ENCODE measurements around the gene PPT2.
A peak's percentile ranks its signal among the peaks of the same experiment; 100 is the strongest.

Gene PPT2

GRCh38 chr6:32113386-32114352, 40.3 kb upstream of the PPT2 start:
- no peak for DNase-seq
- H3K9me3 ChIP-seq = no peaks in the 10 kb centered on the region
- H3K4me1 ChIP-seq = no peaks in the 10 kb centered on the region
- peaks cover 13% of the 10 kb centered on the region for H3K36me3 ChIP-seq
- H3K4me3 ChIP-seq (ENCODE audit: low read depth, low read length) = no peak overlapping the region
- peaks cover 21% of the 10 kb centered on the region for H3K27me3 ChIP-seq
- TF ChIP-seq CTCF (IDR thresholded peaks at IDR 0.05; ENCODE audit: low read depth, low read length) = peak; percentile 18; the same call in 1 of the 2 replicates

GRCh38 chr6:32114796-32115195, 39.1 kb upstream of the PPT2 start:
- H3K9me3 ChIP-seq = no peaks in the 10 kb centered on the region
- DNase-seq = no peak
- H3K4me1 ChIP-seq = no peaks in the 10 kb centered on the region; the same call in 1 of the 2 replicates
- no peak overlapping the region for H3K4me3 ChIP-seq (ENCODE audit: low read depth, low read length)
- peaks cover 18% of the 10 kb centered on the region for H3K36me3 ChIP-seq
- no peak for TF ChIP-seq CTCF (IDR thresholded peaks at IDR 0.05; ENCODE audit: low read depth, low read length)
- H3K27me3 ChIP-seq = peaks cover 13% of the 10 kb centered on the region

- Histone ChIP-seq H3K36me3 (peaks cover 23% of the 10 kb centered on the region), H3K27me3 (peaks cover 5% of the 10 kb centered on the region), H3K4me1 (no peaks in the 10 kb centered on the region; the same call in 1 of the 2 replicates), H3K9me3 (no peaks in the 10 kb centered on the region), H3K4me3 (ENCODE audit: low read depth, low read length) (no peak overlapping the region)
- DNase-seq = no peak
- no peak for TF ChIP-seq CTCF (IDR thresholded peaks at IDR 0.05; ENCODE audit: low read depth, low read length)
Observed at GRCh38 chr6:32115623-32116022, 38.3 kb upstream of the PPT2 start.

- Histone ChIP-seq H3K36me3 (peaks cover 32% of the 10 kb centered on the region), H3K27me3 (peaks cover 2% of the 10 kb centered on the region; the same call in 1 of the 2 replicates), H3K4me3 (ENCODE audit: low read depth, low read length) (no peak overlapping the region), H3K9me3 (no peaks in the 10 kb centered on the region), H3K4me1 (no peaks in the 10 kb centered on the region; the same call in 1 of the 2 replicates)
- DNase-seq = peak; percentile 56
- TF ChIP-seq CTCF (IDR thresholded peaks at IDR 0.05; ENCODE audit: low read depth, low read length) = peak; percentile 69
Observed at GRCh38 chr6:32116674-32117073, 37.3 kb upstream of the PPT2 start.

- H3K9me3 ChIP-seq = no peaks in the 10 kb centered on the region
- H3K4me1 ChIP-seq = no peaks in the 10 kb centered on the region; the same call in 1 of the 2 replicates
- no peak for TF ChIP-seq CTCF (IDR thresholded peaks at IDR 0.05; ENCODE audit: low read depth, low read length)
- H3K36me3 ChIP-seq = peaks cover 37% of the 10 kb centered on the region
- no peaks in the 10 kb centered on the region for H3K27me3 ChIP-seq
- no peak overlapping the region for H3K4me3 ChIP-seq (ENCODE audit: low read depth, low read length)
- DNase-seq = no peak
Observed at GRCh38 chr6:32117461-32117860, 36.5 kb upstream of the PPT2 start.

All from BE2C (cell line).